SU-DHL-6 (cell line): ENCODE measurements around the gene EIF1.

Experiments
- H2AFZ ChIP-seq: fragments of 200-600 bp; sonication (generic); 2 replicates; pipeline ENCODE4 v1.6.1; 2014; ENCODE audit warnings: low read depth, mild to moderate bottlenecking, moderate library complexity, mixed read lengths, antibody characterized with exemption, low read length; ENCODE audit not compliant: severe bottlenecking
- H3F3A ChIP-seq: fragments of 200-600 bp; shearing (Covaris generic); 2 replicates; pipeline ENCODE4 v1.6.0; 2016; ENCODE audit warnings: antibody characterized with exemption, mild to moderate bottlenecking; ENCODE audit not compliant: insufficient read depth
- H3K27ac ChIP-seq: fragments of 200-600 bp; sonication (generic); 2 replicates; pipeline ENCODE4 v1.5.1; 2016; ENCODE audit warnings: low read depth, mild to moderate bottlenecking, low read length, moderate library complexity, mixed read lengths
- H3K27me3 ChIP-seq: fragments of 200-600 bp; sonication (generic), shearing (Covaris generic); 2 replicates; pipeline ENCODE4 v1.6.0; 2014; ENCODE audit warnings: mild to moderate bottlenecking, low read length
- H3K36me3 ChIP-seq: fragments of 200-600 bp; sonication (generic); 2 replicates; pipeline ENCODE4 v1.6.1; 2014; ENCODE audit warnings: mild to moderate bottlenecking, low read length, mixed read lengths
- H3K4me2 ChIP-seq: fragments of 300-600, 200-600 bp; shearing (Covaris generic), sonication (generic); 2 replicates; pipeline ENCODE4 v1.6.0; 2014; ENCODE audit warnings: low read length, low read depth, mild to moderate bottlenecking; ENCODE audit not compliant: poor library complexity, severe bottlenecking
- H3K4me3 ChIP-seq: fragments of 200-600 bp; sonication (generic); 2 replicates; pipeline ENCODE4 v1.5.1; 2014; ENCODE audit warnings: antibody characterized with exemption, low read length, mild to moderate bottlenecking, mixed read lengths; ENCODE audit not compliant: insufficient read depth, poor library complexity, severe bottlenecking
- H3K79me2 ChIP-seq: fragments of 200-600 bp; sonication (generic); 2 replicates; pipeline ENCODE4 v1.6.1; 2014; ENCODE audit warnings: mild to moderate bottlenecking, low read length, moderate library complexity; ENCODE audit not compliant: insufficient read depth
- H3K9ac ChIP-seq: fragments of 200-600 bp; sonication (generic); 2 replicates; pipeline ENCODE4 v1.7.0; 2014; ENCODE audit warnings: mild to moderate bottlenecking, low read length
- H3K9me2 ChIP-seq: fragments of 200-600 bp; sonication (generic); replicated peaks from 2 replicates; pipeline ENCODE4 v1.6.1; 2014; ENCODE audit warnings: low read length; ENCODE audit not compliant: insufficient read depth
- H3K9me3 ChIP-seq: fragments of 200-600 bp; sonication (generic); 2 replicates; pipeline ENCODE4 v1.6.1; 2014; ENCODE audit warnings: low read length, mixed read lengths; ENCODE audit not compliant: insufficient read depth
- H4K20me1 ChIP-seq: fragments of 200-600 bp; sonication (generic); 2 replicates; pipeline ENCODE4 v1.6.1; 2014; ENCODE audit warnings: low read depth, mild to moderate bottlenecking, antibody characterized with exemption, low read length, moderate library complexity, mixed read lengths
- EZH2phosphoT487 ChIP-seq: fragments of 200-600 bp; sonication (generic), shearing (Covaris generic); conservative IDR thresholded peaks from 2 replicates; pipeline ENCODE4 v1.6.1; 2018; ENCODE audit warnings: mild to moderate bottlenecking, antibody characterized with exemption, low read length, moderate library complexity, mixed read lengths
- TF ChIP-seq, protein P1 (sequence below): fragments of 200-600 bp; sonication (generic); IDR thresholded peaks from one replicate; pipeline ENCODE4 v1.5.1; 2017; ENCODE audit warnings: antibody characterized with exemption, mild to moderate bottlenecking, low read length, moderate library complexity; ENCODE audit not compliant: insufficient read depth, poor library complexity, severe bottlenecking

Gene EIF1

GRCh38 chr17:41724476-41725050, 35.9 kb downstream of the EIF1 start:
- Histone ChIP-seq H3K4me3 (no peak overlapping the region), H3K27ac (no peak overlapping the region), H3K27me3 (no peaks in the 10 kb centered on the region), H3K9ac (no peak overlapping the region), H3K9me2 (no peaks in the 10 kb centered on the region), H3K9me3 (no peaks in the 10 kb centered on the region), H2AFZ (no peak overlapping the region), H3K4me2 (no peak overlapping the region), H3K79me2 (no peaks in the 10 kb centered on the region), H3F3A (no peaks in the 10 kb centered on the region), H4K20me1 (no peaks in the 10 kb centered on the region), H3K36me3 (no peaks in the 10 kb centered on the region)
- TF ChIP-seq EZH2phosphoT487 = no peak
- TF ChIP-seq, protein P1, sequence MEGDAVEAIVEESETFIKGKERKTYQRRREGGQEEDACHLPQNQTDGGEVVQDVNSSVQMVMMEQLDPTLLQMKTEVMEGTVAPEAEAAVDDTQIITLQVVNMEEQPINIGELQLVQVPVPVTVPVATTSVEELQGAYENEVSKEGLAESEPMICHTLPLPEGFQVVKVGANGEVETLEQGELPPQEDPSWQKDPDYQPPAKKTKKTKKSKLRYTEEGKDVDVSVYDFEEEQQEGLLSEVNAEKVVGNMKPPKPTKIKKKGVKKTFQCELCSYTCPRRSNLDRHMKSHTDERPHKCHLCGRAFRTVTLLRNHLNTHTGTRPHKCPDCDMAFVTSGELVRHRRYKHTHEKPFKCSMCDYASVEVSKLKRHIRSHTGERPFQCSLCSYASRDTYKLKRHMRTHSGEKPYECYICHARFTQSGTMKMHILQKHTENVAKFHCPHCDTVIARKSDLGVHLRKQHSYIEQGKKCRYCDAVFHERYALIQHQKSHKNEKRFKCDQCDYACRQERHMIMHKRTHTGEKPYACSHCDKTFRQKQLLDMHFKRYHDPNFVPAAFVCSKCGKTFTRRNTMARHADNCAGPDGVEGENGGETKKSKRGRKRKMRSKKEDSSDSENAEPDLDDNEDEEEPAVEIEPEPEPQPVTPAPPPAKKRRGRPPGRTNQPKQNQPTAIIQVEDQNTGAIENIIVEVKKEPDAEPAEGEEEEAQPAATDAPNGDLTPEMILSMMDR = no peak

GRCh38 chr17:41725134-41725533, 36.4 kb downstream of the EIF1 start:
- Histone ChIP-seq H3K4me2 (no peak overlapping the region), H3K9me3 (no peaks in the 10 kb centered on the region), H3K4me3 (no peak overlapping the region), H3K27ac (no peak overlapping the region), H3K36me3 (no peaks in the 10 kb centered on the region), H3K9me2 (no peaks in the 10 kb centered on the region), H3K9ac (no peak overlapping the region), H3K27me3 (no peaks in the 10 kb centered on the region), H3F3A (no peaks in the 10 kb centered on the region), H4K20me1 (no peaks in the 10 kb centered on the region), H2AFZ (no peak overlapping the region), H3K79me2 (no peaks in the 10 kb centered on the region)
- no peak for TF ChIP-seq EZH2phosphoT487
- TF ChIP-seq, protein P1 = no peak

DNA sequence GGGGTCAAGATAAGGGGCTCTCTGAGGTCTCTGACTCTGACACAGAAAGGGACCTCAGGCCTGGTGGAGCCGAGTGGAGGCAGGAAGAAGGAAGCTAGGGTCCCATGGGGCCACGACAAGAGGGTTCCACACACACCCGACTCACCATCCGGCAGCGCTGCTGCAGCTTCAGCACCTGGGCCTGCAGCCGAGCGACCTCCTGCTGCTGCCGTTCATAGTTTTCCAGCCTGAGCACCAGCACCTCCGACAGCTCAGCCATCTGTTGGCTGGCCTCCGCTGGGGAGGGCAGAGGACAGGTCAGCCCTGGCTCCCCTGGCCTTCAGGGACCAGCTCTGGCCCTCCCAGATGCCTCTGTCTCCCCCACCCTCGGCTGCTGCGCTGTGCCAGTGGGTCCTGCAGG, 39.4 kb downstream of the EIF1 start:
- Histone ChIP-seq H3K9me2 (no peaks in the 10 kb centered on the region), H3K4me2 (no peak overlapping the region), H3K27me3 (no peaks in the 10 kb centered on the region), H3F3A (no peaks in the 10 kb centered on the region), H3K36me3 (no peaks in the 10 kb centered on the region), H3K9me3 (no peaks in the 10 kb centered on the region), H3K9ac (no peak overlapping the region), H3K79me2 (no peaks in the 10 kb centered on the region), H3K4me3 (no peak overlapping the region), H2AFZ (no peak overlapping the region), H3K27ac (no peak overlapping the region), H4K20me1 (no peaks in the 10 kb centered on the region)
- TF ChIP-seq, protein P1 = no peak
- no peak for TF ChIP-seq EZH2phosphoT487
